NCI-H2171 treated with DMSO at 0.1 percent for 48 hours (cell line): Measurements from ENCODE around the gene CFAP57.

Source experiments
- DNase-seq: peaks from one replicate; lab custom pipeline; 2025; lab: John Stamatoyannopoulos, UW

The CFAP57 gene

DNA sequence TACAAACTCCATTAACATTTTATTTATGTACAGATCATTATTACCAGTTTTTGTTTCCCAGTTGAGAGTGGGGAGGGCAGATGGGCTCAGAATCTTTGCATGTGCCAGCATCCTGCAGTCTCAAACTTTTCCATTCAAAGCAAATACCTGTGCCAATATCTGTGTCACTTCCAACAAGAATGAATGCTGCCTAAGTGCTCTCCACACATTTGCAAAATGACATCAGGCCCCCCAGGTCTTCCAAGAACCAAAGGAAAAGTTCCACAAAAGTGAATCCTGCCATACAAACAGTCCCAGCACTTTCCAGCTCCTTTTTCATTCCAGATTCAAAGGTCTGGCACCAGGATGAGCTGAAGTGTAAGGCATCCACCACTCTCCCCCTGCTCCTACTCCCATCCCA is 127.0 kb downstream of the CFAP57 start:
- DNase-seq: no peak

- DNase-seq: no peak
Observed at GRCh38 chr1:43300378-43301094, 128.4 kb downstream of the CFAP57 start, which contains the start of gene TIE1. TIE1 (plus strand) TSS chr1:43300982; CDS start chr1:43301072, 90 bp downstream.

DNA sequence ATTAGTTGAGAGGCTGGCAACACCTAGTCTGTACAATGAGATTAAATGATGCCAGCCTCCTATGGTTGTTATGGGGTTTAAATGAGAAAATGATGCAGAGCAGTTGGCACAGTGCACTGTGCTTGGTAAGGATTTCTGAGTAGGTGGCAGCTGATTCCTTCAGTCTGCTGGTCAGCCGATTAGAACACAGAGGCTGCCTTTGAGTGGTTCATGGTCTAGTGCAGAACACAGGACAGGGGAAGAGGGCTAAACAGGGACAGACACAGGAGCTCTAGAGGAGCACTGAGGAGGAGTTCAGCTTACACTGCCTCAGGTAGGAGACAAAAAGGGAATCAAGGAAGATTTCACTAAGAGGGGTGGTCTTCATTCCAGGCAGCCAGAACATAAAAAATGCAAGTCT is 130.1 kb downstream of the CFAP57 start:
- no peak for DNase-seq

- DNase-seq: no peak
Observed at GRCh38 chr1:43302721-43303470, 130.8 kb downstream of the CFAP57 start.

- DNase-seq: no peak
Observed at GRCh38 chr1:43303471-43304313, 131.6 kb downstream of the CFAP57 start.
